GM10266 (cell line): ENCODE measurements around the gene PHF5A.
"Not testable (repeated sequence)": the region's sequence is repeated elsewhere in the genome, so short reads cannot be mapped to it uniquely, and the experiment has no call there.

Source experiments
- DNase-seq: peaks from one replicate; pipeline ENCODE4 v3.0.0; 2012; ENCODE audit errors: extremely low spot score
- TF ChIP-seq, protein P1 (sequence below): IDR thresholded peaks from 2 replicates; pipeline ENCODE4 v1.5.1; 2012; ENCODE audit warnings: mild to moderate bottlenecking, low read depth; ENCODE audit not compliant: control insufficient read depth, insufficient read depth; ENCODE audit errors: missing control alignments

PHF5A gene

DNA sequence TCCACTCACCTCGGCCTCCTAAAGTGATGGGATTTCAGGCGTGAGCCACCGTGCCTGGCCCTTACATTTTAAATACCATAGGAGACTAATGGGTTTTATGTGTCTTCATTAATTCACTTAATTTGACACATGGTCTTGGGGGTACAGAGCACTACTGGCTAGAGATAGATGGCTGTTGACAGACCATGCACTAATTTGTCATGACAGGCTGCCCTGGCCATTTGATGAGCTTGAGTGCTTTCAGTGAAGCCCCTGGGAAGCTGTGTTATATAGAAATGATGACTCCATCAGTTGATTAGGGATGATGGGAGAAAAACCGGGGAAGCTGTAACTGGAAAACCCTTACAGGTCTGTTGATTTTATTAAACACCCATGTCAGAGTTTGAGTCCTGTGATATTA lies 6.6 kb downstream of the PHF5A start:
- TF ChIP-seq, protein P1, sequence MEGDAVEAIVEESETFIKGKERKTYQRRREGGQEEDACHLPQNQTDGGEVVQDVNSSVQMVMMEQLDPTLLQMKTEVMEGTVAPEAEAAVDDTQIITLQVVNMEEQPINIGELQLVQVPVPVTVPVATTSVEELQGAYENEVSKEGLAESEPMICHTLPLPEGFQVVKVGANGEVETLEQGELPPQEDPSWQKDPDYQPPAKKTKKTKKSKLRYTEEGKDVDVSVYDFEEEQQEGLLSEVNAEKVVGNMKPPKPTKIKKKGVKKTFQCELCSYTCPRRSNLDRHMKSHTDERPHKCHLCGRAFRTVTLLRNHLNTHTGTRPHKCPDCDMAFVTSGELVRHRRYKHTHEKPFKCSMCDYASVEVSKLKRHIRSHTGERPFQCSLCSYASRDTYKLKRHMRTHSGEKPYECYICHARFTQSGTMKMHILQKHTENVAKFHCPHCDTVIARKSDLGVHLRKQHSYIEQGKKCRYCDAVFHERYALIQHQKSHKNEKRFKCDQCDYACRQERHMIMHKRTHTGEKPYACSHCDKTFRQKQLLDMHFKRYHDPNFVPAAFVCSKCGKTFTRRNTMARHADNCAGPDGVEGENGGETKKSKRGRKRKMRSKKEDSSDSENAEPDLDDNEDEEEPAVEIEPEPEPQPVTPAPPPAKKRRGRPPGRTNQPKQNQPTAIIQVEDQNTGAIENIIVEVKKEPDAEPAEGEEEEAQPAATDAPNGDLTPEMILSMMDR, result no peak
- no peak for DNase-seq

DNA sequence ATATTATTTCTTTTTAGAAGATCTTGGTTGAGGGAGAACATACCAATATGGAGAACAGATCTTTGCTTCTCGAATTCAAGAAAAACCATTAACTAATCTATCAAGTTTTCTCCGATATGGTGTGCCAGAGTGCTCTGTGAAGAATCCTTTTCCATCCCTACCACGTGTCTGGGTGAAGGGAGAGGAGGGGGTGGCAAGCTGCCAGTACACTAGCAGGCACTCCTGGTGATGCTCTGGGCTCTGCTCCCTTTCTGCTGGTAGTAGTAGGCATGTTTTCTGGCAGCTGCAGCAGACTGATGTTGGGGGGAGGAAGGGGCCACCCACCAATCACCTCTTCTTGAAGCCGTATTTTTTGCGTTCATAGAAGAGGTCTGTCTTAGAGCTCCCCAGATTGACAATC lies 8.4 kb downstream of the PHF5A start:
- not testable (repeated sequence) for DNase-seq

DNA sequence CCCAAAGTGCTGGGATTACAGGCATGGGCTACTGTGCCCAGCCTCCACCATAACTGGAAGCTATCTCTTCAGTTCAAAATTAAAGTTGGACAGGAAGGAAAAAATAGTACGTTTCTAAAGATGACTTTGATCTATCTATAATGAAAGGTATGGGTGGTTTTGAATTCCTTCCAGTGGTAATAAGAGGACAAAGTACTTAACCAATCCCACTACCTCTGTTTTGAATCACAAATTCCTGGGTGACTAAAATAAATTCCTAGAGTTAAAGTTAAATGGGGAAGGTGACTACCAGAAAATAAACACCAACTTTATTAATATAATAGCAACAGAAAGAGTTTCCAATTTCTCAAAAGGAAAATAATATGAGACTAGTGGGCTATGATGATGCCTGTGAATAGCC lies 9.1 kb downstream of the PHF5A start:
- TF ChIP-seq, protein P1, result no peak
- no peak for DNase-seq

DNA sequence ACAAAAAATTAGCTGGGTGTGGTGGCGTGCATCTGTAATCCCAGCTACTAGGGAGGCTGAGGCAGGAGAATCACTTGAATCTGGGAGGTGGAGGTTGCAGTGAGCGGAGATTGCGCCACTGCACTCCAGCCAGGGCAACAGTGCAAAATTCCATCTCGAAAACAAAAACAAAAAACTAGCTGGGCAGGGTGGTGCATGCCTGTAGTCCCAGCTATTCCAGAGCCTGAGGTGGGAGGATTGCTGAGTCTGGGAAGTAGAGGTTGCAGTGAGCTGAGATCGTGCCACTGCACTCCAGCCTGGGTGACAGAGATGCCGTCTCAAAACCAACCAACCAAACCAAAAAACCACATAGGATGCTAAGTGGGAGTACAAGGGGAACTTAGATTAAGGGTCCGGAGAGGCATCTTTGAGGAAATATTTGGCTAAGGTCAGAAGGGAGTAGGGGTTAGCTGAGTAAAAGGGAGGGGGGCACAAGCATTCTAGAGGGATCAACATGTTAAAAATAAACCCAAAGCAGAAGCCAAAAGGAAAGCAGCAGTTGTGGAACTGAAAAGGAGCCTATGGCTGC lies 10.2 kb downstream of the PHF5A start:
- TF ChIP-seq, protein P1, result no peak

DNA sequence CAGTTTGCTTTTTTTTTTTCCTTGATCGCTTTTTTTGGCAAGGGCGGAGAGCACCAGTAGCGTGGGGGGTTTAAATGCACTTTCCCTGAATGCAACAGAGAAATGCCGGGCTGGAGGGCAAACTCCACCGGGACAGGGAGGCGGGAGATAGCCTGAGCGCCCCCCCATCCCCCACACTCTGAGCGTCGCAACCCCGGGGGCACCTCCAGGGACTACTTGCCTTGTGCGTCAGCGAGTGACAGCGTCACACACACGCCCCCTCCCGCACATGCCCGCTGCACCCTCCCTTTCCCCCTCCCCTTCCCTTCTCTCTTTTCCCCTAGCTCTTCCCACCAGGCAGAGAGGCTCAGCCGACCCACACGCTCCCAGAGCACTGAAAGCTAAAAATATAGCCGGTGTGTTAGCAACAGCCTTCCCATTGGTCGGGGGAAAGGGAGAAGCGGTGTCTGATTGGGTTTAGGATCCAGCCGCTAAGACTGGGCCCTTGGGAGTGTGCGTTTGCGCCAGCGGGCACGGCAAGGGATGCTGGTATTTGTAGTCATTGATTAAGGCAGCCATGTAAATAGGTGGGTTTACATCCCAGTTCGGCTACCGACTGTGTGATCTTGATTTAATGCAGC lies 20.2 kb downstream of the PHF5A start:
- DNase-seq, result peak; percentile 92
- TF ChIP-seq, protein P1, result no peak

More for the DNA sequence above, 10.2 kb downstream of the PHF5A start:
- no peak for DNase-seq

DNA sequence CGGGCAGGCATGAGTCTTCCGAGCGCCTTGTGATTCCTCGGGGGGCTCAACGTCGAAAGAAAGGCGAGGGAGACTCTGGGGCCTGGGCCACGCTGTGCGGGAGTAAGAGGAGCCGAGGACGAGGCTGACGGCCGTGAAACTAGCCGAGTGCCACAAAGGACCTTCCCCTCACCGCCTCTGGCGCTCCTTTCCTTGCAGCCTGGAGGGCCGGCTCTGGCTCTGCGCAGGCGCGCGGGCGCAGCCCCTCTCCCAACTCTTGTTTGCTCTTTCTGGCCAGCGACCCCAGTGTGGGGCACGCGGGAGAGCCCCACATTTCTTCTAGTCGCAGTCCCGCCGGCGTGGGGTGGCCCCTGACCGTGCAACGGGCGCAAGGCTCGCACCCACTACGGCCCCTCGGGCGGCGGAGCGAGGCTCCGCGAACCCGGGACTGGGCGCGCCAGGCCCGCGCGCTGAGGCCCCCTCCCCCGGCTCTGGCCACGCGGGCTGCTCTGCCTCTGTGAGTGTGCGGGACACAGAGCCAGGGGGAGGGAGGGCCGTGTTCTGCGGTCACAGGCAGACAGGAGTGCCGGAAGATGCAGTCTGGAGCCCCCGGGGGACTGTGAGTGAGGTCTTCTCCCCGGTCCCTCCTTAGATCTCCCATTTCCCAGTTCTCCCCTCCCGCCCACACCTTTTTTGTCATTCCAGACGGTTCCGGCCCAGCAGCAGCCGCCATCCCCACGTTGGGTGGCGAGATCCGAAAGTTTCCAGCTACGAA lies 20.9 kb downstream of the PHF5A start:
- TF ChIP-seq, protein P1, result no peak
- no peak for DNase-seq

DNA sequence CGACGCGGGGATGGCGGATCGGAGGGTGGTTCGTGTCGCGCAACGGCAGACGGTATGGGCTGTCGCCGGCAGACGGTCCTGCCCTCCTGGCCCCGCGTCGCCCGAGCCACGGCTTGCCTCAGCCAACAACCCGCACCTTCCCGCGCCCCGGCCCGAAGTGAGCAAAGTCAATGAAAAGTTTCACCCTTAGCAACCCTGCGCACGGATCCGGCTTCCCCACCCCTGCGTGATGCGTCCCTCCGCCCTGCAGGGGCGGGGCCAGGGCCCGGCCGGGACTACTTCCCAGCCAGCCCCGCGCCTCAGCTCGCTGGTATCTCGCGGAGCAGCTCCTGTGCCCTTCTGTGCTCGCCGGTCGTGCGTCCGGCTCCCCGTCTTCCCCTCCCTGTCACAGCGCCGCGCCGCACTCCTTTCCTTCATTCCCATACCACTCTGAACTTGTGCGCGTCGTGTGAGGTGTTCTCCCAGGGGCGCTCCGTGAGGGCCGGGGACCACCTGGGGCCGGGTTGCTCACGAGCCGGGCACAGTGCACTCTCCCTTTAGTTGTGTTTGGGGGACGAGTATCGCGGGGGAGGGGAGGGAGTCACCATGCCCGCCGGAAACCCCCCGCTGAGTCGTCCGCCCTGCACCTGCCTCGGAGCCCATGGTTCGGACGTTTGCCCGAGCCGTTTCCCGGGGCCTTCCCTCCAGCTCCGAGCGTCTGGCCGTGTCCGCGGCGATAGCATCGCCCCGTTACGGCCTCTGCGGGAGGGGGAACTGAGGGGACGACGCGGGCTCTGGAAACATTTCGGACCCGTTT lies 21.7 kb downstream of the PHF5A start, which contains the start of gene TOB2:
TSS of gene TOB2 (minus strand) at position 163 of the 796 bp plus-strand sequence. CDS start 9,456 bp downstream, outside the sequence.
- TF ChIP-seq, protein P1, result no peak
- peak; percentile 89 for DNase-seq
